Natural killer cell (primary cell): Measurements from ENCODE around the gene GP2. TPM values are rescaled to one million over a fixed set of nuclear protein-coding genes. Genes with fewer than 3 reads are reported as not detected.

Experiments used
- ATAC-seq, 3 donors: fragments of 150-1000 bp in 2 of 3; fragments of 200-7000 bp in 1 of 3; cut with Tn5 transposase; 1 replicate in 1 of 3; 2 replicates in 2 of 3; pipeline ENCODE4 v1.10.0; 2021; ENCODE audit warnings: mild to moderate bottlenecking in 2 of 3, moderate library complexity in 2 of 3
- DNase-seq, 2 donors: peaks; one replicate each; pipeline versions ENCODE4 v3.0.0 to v3.0.0-alpha.2; 2013 to 2021; ENCODE audit warnings: mixed read lengths in 1 of 2
- H3K27ac ChIP-seq: one replicate; pipeline ENCODE4 v1.5.1; 2013; ENCODE audit warnings: mild to moderate bottlenecking, low read length
- H3K27me3 ChIP-seq: one replicate; pipeline ENCODE4 v1.6.1; 2013; ENCODE audit warnings: low read length; ENCODE audit not compliant: control insufficient read depth, insufficient read depth
- H3K36me3 ChIP-seq: one replicate; pipeline ENCODE4 v1.6.1; 2013; ENCODE audit warnings: low read length; ENCODE audit not compliant: control insufficient read depth, insufficient read depth
- H3K4me1 ChIP-seq: one replicate; pipeline ENCODE4 v1.6.1; 2013; ENCODE audit warnings: low read length; ENCODE audit not compliant: control insufficient read depth, insufficient read depth
- H3K4me3 ChIP-seq: one replicate; pipeline ENCODE4 v1.5.1; 2013; ENCODE audit warnings: low read length
- H3K9me3 ChIP-seq: one replicate; pipeline ENCODE4 v1.6.1; 2013; ENCODE audit warnings: low read length; ENCODE audit not compliant: control insufficient read depth, insufficient read depth
- H3K27ac Mint-ChIP-seq, 2 donors: one replicate each; pipeline ENCODE4 v1.8.0; 2022; ENCODE audit warnings: mild to moderate bottlenecking in 2 of 2, mixed read lengths in 2 of 2, moderate library complexity in 1 of 2
- H3K27me3 Mint-ChIP-seq, 2 donors: one replicate each; pipeline ENCODE4 v1.8.0; 2022; ENCODE audit warnings: low read depth in 2 of 2, mixed read lengths in 2 of 2
- H3K36me3 Mint-ChIP-seq: one replicate; pipeline ENCODE4 v1.8.0; 2022; ENCODE audit warnings: mixed read lengths
- H3K4me1 Mint-ChIP-seq, 2 donors: one replicate each; pipeline ENCODE4 v1.8.0; 2022; ENCODE audit warnings: mixed read lengths in 2 of 2
- H3K4me3 Mint-ChIP-seq: one replicate; pipeline ENCODE4 v1.8.0; 2022; ENCODE audit warnings: mild to moderate bottlenecking, moderate library complexity, mixed read lengths
- H3K9me3 Mint-ChIP-seq, 2 donors: one replicate each; pipeline ENCODE4 v1.8.0; 2022; ENCODE audit warnings: mixed read lengths in 2 of 2
- WGBS: methylation state at CpG from one replicate; pipeline ENCODE4 v1.1.7; 2013; ENCODE audit warnings: missing lambda C conversion rate; ENCODE audit not compliant: insufficient coverage; 5-methylcytosine and 5-hydroxymethylcytosine counted together
- intact Hi-C: fragments of 100-400 bp; cut with micrococcal nuclease; formaldehyde crosslinking; loops from one replicate; pipeline ENCODE4 v1.14.2; 2022
- total RNA-seq, 4 donors: library from RNA; stranded (reverse); fragments of 120-200 nt in 1 of 4; gene quantifications; one replicate each; pipeline versions ENCODE4 v1.2.3 to v1.2.4, GENCODE V29; 2013 to 2022
- TF ChIP-seq, protein P1 (sequence below): fragments of 200-600 bp; IDR thresholded peaks from one replicate; pipeline ENCODE4 v1.8.0; 2022; ENCODE audit warnings: antibody characterized with exemption

Gene GP2
- total RNA-seq, 3 donors from 2014 or later (not counting 1 experiment from before 2014, with no cell fraction given) = not detected

GRCh38 chr16:20307240-20307671, 20.1 kb downstream of the GP2 start:
- H3K36me3 ChIP-seq = no peaks in the 10 kb centered on the region
- no peaks in the 10 kb centered on the region for H3K27me3 ChIP-seq
- TF ChIP-seq, protein P1, sequence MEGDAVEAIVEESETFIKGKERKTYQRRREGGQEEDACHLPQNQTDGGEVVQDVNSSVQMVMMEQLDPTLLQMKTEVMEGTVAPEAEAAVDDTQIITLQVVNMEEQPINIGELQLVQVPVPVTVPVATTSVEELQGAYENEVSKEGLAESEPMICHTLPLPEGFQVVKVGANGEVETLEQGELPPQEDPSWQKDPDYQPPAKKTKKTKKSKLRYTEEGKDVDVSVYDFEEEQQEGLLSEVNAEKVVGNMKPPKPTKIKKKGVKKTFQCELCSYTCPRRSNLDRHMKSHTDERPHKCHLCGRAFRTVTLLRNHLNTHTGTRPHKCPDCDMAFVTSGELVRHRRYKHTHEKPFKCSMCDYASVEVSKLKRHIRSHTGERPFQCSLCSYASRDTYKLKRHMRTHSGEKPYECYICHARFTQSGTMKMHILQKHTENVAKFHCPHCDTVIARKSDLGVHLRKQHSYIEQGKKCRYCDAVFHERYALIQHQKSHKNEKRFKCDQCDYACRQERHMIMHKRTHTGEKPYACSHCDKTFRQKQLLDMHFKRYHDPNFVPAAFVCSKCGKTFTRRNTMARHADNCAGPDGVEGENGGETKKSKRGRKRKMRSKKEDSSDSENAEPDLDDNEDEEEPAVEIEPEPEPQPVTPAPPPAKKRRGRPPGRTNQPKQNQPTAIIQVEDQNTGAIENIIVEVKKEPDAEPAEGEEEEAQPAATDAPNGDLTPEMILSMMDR = no peak
- no peaks in the 10 kb centered on the region for H3K9me3 Mint-ChIP-seq
- H3K4me1 Mint-ChIP-seq = no peaks in the 10 kb centered on the region
- intact Hi-C loops = no loop called here
- no peaks in the 10 kb centered on the region for H3K36me3 Mint-ChIP-seq
- H3K27ac Mint-ChIP-seq = no peak overlapping the region
- no peak overlapping the region for H3K27ac ChIP-seq
- H3K27me3 Mint-ChIP-seq = no peaks in the 10 kb centered on the region
- no peak overlapping the region for H3K4me3 Mint-ChIP-seq
- ATAC-seq = no peak
- no peaks in the 10 kb centered on the region for H3K9me3 ChIP-seq
- H3K4me1 ChIP-seq = no peaks in the 10 kb centered on the region
- H3K4me3 ChIP-seq = no peak overlapping the region
- WGBS = 86% methylated on average over 1 of the region's 1 CpG
- no peak for DNase-seq

DNA sequence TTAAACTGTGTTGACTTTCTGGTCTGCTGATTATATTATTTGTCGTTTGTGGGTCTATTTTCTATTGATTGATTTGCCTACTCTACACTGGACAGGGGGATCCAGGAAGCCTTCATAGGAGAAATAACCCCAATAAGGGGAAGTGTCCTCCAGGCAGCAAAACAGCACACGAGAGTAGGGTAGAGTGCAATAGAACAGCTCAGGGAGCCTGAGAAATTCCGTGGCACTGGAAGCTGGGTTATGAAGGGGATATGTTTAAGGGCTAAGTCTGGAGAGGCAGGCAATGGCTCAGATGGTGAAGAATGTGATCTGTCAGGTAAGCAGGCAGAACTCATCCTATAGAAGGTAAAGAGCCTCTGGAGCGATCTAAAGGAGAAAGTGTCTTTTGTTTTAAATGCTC, 20.9 kb downstream of the GP2 start:
- H3K36me3 ChIP-seq = no peaks in the 10 kb centered on the region
- TF ChIP-seq, protein P1 = no peak
- intact Hi-C loops = no loop called here
- H3K9me3 Mint-ChIP-seq = no peaks in the 10 kb centered on the region
- H3K9me3 ChIP-seq = no peaks in the 10 kb centered on the region
- no peak overlapping the region for H3K27ac Mint-ChIP-seq
- H3K4me3 ChIP-seq = no peak overlapping the region
- DNase-seq (no peak), ATAC-seq (no peak)
- H3K27me3 Mint-ChIP-seq = peaks cover 0 to 5% of the 10 kb centered on the region in 2 donors
- no peaks in the 10 kb centered on the region for H3K4me1 ChIP-seq
- H3K36me3 Mint-ChIP-seq = no peaks in the 10 kb centered on the region
- H3K27me3 ChIP-seq = no peaks in the 10 kb centered on the region
- no peak overlapping the region for H3K27ac ChIP-seq
- H3K4me1 Mint-ChIP-seq = no peaks in the 10 kb centered on the region
- no peak overlapping the region for H3K4me3 Mint-ChIP-seq
- 51% methylated on average over 3 of the region's 4 CpGs for WGBS

DNA sequence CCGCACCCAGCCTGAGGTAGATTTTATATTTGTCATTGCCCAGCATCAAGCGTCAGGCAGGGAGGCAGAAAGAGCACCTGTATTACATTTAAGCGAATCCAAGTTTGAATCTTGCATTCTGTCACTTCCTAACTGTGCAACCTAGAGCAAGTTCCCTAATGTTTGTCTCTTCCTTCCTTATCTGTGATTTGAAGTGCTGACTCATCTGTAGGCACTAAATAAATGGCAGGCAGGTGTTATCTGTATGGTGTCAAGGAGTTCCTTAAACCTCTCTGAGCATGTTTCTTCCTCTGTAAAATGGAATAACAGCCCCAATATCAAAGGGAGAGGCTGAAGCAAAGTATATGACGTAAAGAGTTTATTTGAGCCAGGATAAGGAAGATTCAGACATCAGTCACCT, 24.3 kb downstream of the GP2 start:
- TF ChIP-seq, protein P1 = no peak
- Histone ChIP-seq H3K9me3 (no peaks in the 10 kb centered on the region), H3K36me3 (no peaks in the 10 kb centered on the region), H3K4me3 (no peak overlapping the region), H3K27ac (no peak overlapping the region), H3K27me3 (no peaks in the 10 kb centered on the region), H3K4me1 (no peaks in the 10 kb centered on the region)
- intact Hi-C loops = loop anchor here (5.0 kb wide), 1 partner anchor 396 kb away; no protein-coding TSS in a partner anchor
- no peaks in the 10 kb centered on the region for H3K36me3 Mint-ChIP-seq
- peaks cover 0 to 4% of the 10 kb centered on the region in 2 donors for H3K9me3 Mint-ChIP-seq
- ATAC-seq (no peak), DNase-seq (no peak)
- peaks cover 4% of the 10 kb centered on the region in 2 donors for H3K4me1 Mint-ChIP-seq
- H3K4me3 Mint-ChIP-seq = no peak overlapping the region
- H3K27me3 Mint-ChIP-seq = peaks cover 10 to 22% of the 10 kb centered on the region in 2 donors
- no peak overlapping the region for H3K27ac Mint-ChIP-seq
- 62% methylated on average over 4 of the region's 4 CpGs for WGBS

DNA sequence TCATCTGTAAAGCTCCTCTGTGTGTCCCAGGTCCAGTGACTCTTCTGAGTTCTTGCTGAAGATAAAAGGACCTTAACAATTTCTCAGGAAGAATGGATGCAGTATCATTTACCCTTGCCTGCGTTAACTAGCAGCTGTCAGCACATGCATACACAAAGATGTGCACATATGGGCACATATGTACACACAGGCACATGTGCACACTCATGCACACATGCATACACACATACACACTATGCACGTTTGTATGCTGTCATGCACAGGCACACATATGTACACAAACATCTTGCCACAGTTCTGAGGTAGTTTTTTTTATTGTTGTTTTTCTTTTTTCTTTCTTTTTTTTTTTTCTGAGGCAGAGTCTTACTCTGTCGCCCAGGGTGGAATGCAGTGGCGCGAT, 24.9 kb downstream of the GP2 start:
- no peaks in the 10 kb centered on the region for H3K36me3 ChIP-seq
- H3K9me3 Mint-ChIP-seq = peaks cover 0 to 4% of the 10 kb centered on the region in 2 donors
- H3K36me3 Mint-ChIP-seq = no peaks in the 10 kb centered on the region
- no peak overlapping the region for H3K27ac ChIP-seq
- peaks cover 4% of the 10 kb centered on the region in 2 donors for H3K4me1 Mint-ChIP-seq
- DNase-seq = no peak
- H3K4me3 Mint-ChIP-seq = no peak overlapping the region
- no peaks in the 10 kb centered on the region for H3K27me3 ChIP-seq
- H3K4me3 ChIP-seq = no peak overlapping the region
- TF ChIP-seq, protein P1 = no peak
- H3K4me1 ChIP-seq = no peaks in the 10 kb centered on the region
- 87% methylated on average over 4 of the region's 5 CpGs for WGBS
- intact Hi-C loops = loop anchor here (5.0 kb wide), 1 partner anchor 395 kb away; no protein-coding TSS in a partner anchor
- H3K27me3 Mint-ChIP-seq = peaks cover 10 to 22% of the 10 kb centered on the region in 2 donors
- H3K27ac Mint-ChIP-seq = no peak overlapping the region
- H3K9me3 ChIP-seq = no peaks in the 10 kb centered on the region
- no peak for ATAC-seq
